Central memory CD8-positive, alpha-beta T cell (primary cell): ENCODE data around the gene KLB.

Experiments
- ATAC-seq: fragments of 150-1000 bp; cut with Tn5 transposase; replicated peaks from 2 replicates; pipeline ENCODE4 v1.10.0; 2022; ENCODE audit warnings: mild to moderate bottlenecking, moderate FRiP score, moderate number of reproducible peaks; ENCODE audit not compliant: poor library complexity, severe bottlenecking; ENCODE audit errors: extremely low read depth
- DNase-seq, 2 donors: peaks; one replicate each; pipeline ENCODE4 v3.0.0; 2021; ENCODE audit warnings: low spot score in 2 of 2
- H3K27ac Mint-ChIP-seq: one replicate; pipeline ENCODE4 v1.8.0; 2022; ENCODE audit warnings: low read depth, mild to moderate bottlenecking, moderate library complexity, mixed read lengths
- H3K27me3 Mint-ChIP-seq: one replicate; pipeline ENCODE4 v1.8.0; 2022; ENCODE audit warnings: mixed read lengths
- H3K36me3 Mint-ChIP-seq: one replicate; pipeline ENCODE4 v1.8.0; 2022; ENCODE audit warnings: mild to moderate bottlenecking, moderate library complexity, mixed read lengths; ENCODE audit not compliant: insufficient read depth
- H3K4me1 Mint-ChIP-seq: one replicate; pipeline ENCODE4 v1.8.0; 2022; ENCODE audit warnings: mixed read lengths
- H3K4me3 Mint-ChIP-seq: one replicate; pipeline ENCODE4 v1.8.0; 2022; ENCODE audit warnings: mild to moderate bottlenecking, moderate library complexity, mixed read lengths
- H3K9me3 Mint-ChIP-seq: one replicate; pipeline ENCODE4 v1.8.0; 2022; ENCODE audit warnings: mixed read lengths

The KLB gene

DNA sequence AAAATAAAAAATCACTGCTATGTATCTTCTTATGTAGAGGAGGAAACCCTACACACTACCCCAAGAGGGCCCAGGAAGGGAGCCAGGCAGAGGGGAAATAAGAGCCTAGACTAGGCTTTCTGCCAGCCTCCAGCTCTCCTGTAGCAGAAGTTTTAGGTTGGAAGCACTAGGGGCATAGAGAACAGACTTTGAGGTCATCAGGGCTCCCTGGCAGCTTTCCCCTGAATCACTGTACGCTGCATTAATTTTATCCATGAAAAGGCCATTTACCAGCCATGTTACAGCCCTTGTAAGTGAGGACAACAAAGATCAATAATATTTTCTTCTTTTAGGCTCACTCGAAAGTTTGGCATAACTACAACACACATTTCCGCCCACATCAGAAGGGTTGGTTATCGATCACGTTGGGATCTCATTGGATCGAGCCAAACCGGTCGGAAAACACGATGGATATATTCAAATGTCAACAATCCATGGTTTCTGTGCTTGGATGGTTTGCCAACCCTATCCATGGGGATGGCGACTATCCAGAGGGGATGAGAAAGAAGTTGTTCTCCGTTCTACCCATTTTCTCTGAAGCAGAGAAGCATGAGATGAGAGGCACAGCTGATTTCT lies 27.3 kb downstream of the KLB start:
- no peaks in the 10 kb centered on the region for H3K9me3 Mint-ChIP-seq
- no peaks in the 10 kb centered on the region for H3K36me3 Mint-ChIP-seq
- H3K27me3 Mint-ChIP-seq, result peaks cover 16% of the 10 kb centered on the region
- ATAC-seq (no peak), DNase-seq (no peak)
- H3K27ac Mint-ChIP-seq, result no peak overlapping the region
- no peak overlapping the region for H3K4me3 Mint-ChIP-seq
- no peaks in the 10 kb centered on the region for H3K4me1 Mint-ChIP-seq

DNA sequence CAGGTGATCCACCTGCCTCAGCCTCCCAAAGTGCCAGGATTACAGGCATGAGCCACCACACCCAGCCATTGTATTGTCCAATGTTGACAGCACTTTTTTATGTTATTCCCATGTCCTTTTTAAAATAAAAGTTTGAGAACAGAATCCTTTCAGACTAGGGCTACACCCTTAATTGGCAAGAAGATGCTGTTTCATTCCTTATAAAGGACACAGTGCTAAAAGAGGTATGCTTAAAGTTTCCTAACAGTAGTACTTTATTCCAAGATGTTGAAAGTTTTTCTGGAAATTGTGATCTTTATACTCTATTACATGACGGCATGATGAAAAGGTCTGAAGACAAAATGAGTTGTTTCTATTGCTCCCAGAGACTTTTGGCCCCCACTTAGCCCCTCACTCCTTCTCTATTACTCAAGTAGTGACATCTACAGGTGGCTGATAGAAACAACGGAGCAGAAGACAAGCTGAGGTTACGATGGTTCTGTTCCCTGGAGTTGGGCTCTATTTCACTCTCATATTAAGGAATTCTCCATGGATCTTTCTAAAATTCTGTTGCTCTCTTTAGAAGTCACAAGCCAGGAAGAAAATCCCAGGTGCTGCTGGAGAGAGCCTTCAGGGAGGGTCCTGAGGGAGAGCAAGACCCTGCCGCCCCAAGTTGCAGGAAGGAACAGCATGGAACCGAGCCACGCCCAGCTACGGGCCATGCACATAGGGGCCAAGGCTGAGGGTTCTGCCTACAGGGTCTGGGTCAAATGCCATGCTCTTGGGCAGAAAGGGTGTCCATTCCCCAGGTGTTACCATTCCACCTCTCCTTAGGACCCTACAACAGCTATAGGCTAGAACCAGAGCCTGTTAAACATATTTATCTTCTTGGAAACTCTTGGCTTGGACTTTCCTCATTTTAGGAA lies 29.2 kb downstream of the KLB start:
- no peaks in the 10 kb centered on the region for H3K9me3 Mint-ChIP-seq
- no peaks in the 10 kb centered on the region for H3K4me1 Mint-ChIP-seq

DNA sequence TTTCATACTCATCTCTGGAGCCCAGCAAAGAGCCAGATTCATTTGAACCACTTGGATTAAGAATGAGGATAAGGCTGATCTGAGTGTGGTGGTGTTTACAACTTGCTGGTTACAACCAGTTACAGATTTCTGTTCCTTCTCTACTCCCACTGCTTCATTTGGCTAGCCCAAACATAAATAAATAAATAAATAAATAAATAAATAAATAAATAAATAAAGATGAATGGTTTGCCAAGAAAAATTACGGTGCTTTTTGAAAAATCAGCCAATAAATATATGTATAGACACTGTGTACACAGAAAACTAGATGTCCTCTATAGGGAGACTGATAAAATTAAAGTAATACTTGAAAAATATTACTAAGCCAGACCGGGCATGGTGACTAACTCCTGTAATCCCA lies 34.9 kb downstream of the KLB start:
- H3K9me3 Mint-ChIP-seq, result no peaks in the 10 kb centered on the region
- H3K4me3 Mint-ChIP-seq, result no peak overlapping the region
- H3K27ac Mint-ChIP-seq, result no peak overlapping the region
- no peak for DNase-seq
- no peak for ATAC-seq
- H3K36me3 Mint-ChIP-seq, result no peaks in the 10 kb centered on the region
- H3K4me1 Mint-ChIP-seq, result no peaks in the 10 kb centered on the region
- H3K27me3 Mint-ChIP-seq, result peaks cover 18% of the 10 kb centered on the region

More for the DNA sequence above, 29.2 kb downstream of the KLB start:
- Mint-ChIP-seq H3K4me3 (no peak overlapping the region), H3K27ac (no peak overlapping the region), H3K36me3 (no peaks in the 10 kb centered on the region), H3K27me3 (peaks cover 16% of the 10 kb centered on the region)
- DNase-seq, result no peak
- ATAC-seq, result no peak

- Mint-ChIP-seq H3K27ac (no peak overlapping the region), H3K4me1 (no peaks in the 10 kb centered on the region), H3K9me3 (no peaks in the 10 kb centered on the region), H3K4me3 (no peak overlapping the region), H3K36me3 (peaks cover 2% of the 10 kb centered on the region), H3K27me3 (peaks cover 10% of the 10 kb centered on the region)
- no peak for ATAC-seq
- DNase-seq, result no peak
These were observed 36.3 kb downstream of the KLB start for GRCh38 chr4:39442998-39443397.

GRCh38 chr4:39446483-39446841 lies 39.7 kb downstream of the KLB start:
- ATAC-seq, result no peak

DNA sequence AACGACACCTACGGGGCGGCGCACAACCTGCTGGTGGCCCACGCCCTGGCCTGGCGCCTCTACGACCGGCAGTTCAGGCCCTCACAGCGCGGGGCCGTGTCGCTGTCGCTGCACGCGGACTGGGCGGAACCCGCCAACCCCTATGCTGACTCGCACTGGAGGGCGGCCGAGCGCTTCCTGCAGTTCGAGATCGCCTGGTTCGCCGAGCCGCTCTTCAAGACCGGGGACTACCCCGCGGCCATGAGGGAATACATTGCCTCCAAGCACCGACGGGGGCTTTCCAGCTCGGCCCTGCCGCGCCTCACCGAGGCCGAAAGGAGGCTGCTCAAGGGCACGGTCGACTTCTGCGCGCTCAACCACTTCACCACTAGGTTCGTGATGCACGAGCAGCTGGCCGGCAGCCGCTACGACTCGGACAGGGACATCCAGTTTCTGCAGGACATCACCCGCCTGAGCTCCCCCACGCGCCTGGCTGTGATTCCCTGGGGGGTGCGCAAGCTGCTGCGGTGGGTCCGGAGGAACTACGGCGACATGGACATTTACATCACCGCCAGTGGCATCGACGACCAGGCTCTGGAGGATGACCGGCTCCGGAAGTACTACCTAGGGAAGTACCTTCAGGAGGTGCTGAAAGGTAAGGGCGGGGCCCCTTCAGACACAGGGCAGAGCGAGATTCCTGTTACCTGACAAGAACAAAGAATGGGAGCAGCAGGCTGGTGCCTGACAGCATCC lies 40.3 kb downstream of the KLB start:
- peaks cover 5% of the 10 kb centered on the region for H3K4me1 Mint-ChIP-seq
- ATAC-seq (peak; percentile 85), DNase-seq (peak; percentile 19 to 34)
- H3K9me3 Mint-ChIP-seq, result no peaks in the 10 kb centered on the region
- H3K27ac Mint-ChIP-seq, result no peak overlapping the region
- peaks cover 11% of the 10 kb centered on the region for H3K36me3 Mint-ChIP-seq
- peaks cover 10% of the 10 kb centered on the region for H3K27me3 Mint-ChIP-seq
- peak overlapping the region; percentile 63 for H3K4me3 Mint-ChIP-seq

More at GRCh38 chr4:39446483-39446841, 39.7 kb downstream of the KLB start:
- Mint-ChIP-seq H3K4me3 (peak overlapping the region; percentile 63), H3K9me3 (no peaks in the 10 kb centered on the region), H3K36me3 (peaks cover 8% of the 10 kb centered on the region), H3K27ac (no peak overlapping the region), H3K4me1 (peaks cover 5% of the 10 kb centered on the region), H3K27me3 (peaks cover 10% of the 10 kb centered on the region)
- DNase-seq, result no peak

DNA sequence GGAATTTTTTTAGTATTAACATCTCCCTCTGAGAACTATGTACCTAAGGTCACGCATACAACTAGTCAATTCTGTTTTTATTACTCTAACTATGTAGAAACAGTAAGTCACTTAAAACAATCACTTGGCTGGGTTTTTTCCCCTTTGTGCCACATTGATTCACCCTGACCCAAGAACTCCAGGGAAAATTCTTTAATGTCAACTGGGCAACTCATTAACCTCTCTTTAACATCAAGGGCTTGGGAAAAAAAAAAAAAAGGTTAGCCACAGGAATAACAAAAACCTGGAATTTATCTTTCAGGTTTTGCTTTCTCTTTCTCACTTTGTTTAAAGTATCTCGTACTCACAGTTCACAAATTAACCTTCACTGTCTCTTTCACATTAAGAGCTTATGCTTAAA lies 43.9 kb downstream of the KLB start:
- no peak overlapping the region for H3K4me3 Mint-ChIP-seq
- no peak for DNase-seq
- H3K9me3 Mint-ChIP-seq, result no peaks in the 10 kb centered on the region
- H3K36me3 Mint-ChIP-seq, result peaks cover 45% of the 10 kb centered on the region
- H3K27me3 Mint-ChIP-seq, result no peaks in the 10 kb centered on the region
- H3K27ac Mint-ChIP-seq, result peak overlapping the region; percentile 85
- peaks cover 5% of the 10 kb centered on the region for H3K4me1 Mint-ChIP-seq
- ATAC-seq, result no peak

GRCh38 chr4:39451423-39452023 lies 44.8 kb downstream of the KLB start:
- ATAC-seq (no peak), DNase-seq (no peak)
- Mint-ChIP-seq H3K27me3 (no peaks in the 10 kb centered on the region), H3K4me3 (no peak overlapping the region), H3K4me1 (peaks cover 7% of the 10 kb centered on the region), H3K9me3 (no peaks in the 10 kb centered on the region), H3K36me3 (peaks cover 54% of the 10 kb centered on the region), H3K27ac (peak overlapping the region; percentile 85)

GRCh38 chr4:39452153-39452859 lies 45.6 kb downstream of the KLB start:
- Mint-ChIP-seq H3K4me1 (peaks cover 15% of the 10 kb centered on the region), H3K9me3 (no peaks in the 10 kb centered on the region), H3K36me3 (peaks cover 60% of the 10 kb centered on the region), H3K27me3 (no peaks in the 10 kb centered on the region), H3K27ac (no peak overlapping the region), H3K4me3 (no peak overlapping the region)
- DNase-seq, result no peak
- no peak for ATAC-seq

DNA sequence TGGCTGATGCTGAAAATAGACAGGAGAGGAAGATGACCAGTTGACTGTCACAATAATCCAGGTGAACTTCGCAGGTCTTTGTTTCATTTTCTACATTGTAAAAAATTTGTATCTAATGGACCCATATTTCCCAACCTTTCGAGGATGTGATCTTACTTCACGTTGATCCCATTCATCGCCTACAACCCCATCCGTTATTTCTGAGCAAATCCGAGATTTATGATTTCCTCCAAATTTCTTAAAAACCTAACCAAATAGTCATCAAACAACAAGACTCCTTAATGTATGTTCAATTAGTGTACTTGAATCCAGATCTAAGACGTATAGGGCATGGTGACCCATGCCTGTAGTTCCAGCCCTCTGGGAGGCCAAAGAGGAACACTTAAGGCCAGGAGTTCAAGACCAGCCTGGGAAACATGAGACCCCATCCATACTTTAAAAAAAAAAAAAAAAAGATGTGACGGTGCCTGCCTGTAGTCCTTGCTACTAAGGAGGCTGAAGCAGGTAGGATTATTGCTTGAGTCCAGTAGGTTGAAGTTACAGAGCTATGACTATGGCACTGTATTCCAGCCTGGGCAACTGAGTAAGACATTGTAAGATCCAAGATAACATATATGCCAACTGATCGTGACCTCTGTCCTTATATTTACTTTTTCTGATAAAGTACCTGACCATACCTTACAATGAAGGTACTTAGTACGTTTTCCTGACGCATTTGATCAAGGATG lies 46.3 kb downstream of the KLB start:
- DNase-seq (no peak), ATAC-seq (no peak)
- Mint-ChIP-seq H3K27ac (no peak overlapping the region), H3K4me3 (no peak overlapping the region), H3K36me3 (peaks cover 67% of the 10 kb centered on the region), H3K27me3 (no peaks in the 10 kb centered on the region), H3K9me3 (no peaks in the 10 kb centered on the region), H3K4me1 (peaks cover 22% of the 10 kb centered on the region)

DNA sequence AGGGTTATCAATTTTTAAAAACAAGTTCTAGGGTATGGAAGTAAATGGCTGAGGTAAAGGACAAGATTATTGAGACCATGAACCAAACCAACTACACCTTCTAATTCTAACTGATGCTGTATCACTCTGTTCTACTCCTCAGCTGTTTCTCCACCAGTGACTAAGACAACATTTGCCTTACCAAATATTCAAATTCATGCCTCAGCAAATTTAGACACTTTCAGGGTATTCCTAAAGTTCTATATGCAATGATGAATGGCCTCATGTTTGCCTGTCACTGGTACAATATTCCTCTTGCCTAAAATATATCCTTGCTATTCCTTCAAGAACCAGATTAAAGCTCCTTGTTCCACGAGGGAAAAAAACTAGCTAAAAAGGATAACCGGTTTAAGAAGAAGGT lies 47.0 kb downstream of the KLB start:
- Mint-ChIP-seq H3K36me3 (peaks cover 74% of the 10 kb centered on the region), H3K27me3 (no peaks in the 10 kb centered on the region), H3K4me1 (peaks cover 29% of the 10 kb centered on the region), H3K4me3 (no peak overlapping the region), H3K9me3 (no peaks in the 10 kb centered on the region), H3K27ac (no peak overlapping the region)
- ATAC-seq (no peak), DNase-seq (no peak)
